ENCODE measurements around the gene S100A13.
"Not testable (repeated sequence)": the region's sequence is repeated elsewhere in the genome, so short reads cannot be mapped to it uniquely, and the experiment has no call there.

GRCh38 chr1:153582836-153583235 lies 44.5 kb downstream of the S100A13 start:
- TF ChIP-seq CTCF (conservative IDR thresholded peaks at IDR 0.05 in 1 of 2, IDR thresholded peaks at IDR 0.05 in 1 of 2; ENCODE audit: low read depth in 1 of 2, low read length in 2 of 2); EZH2 (IDR thresholded peaks at IDR 0.05; ENCODE audit: low read length, missing control alignments): not testable (repeated sequence)

All from fibroblast of lung (primary cell).